SKM-1 (cell line): ENCODE results near the gene DLG1.

ENCODE experiments used
- DNase-seq: peaks from one replicate; lab custom pipeline; 2025; ENCODE audit not compliant: unreplicated experiment; lab: John Stamatoyannopoulos, UW

Gene DLG1

DNA sequence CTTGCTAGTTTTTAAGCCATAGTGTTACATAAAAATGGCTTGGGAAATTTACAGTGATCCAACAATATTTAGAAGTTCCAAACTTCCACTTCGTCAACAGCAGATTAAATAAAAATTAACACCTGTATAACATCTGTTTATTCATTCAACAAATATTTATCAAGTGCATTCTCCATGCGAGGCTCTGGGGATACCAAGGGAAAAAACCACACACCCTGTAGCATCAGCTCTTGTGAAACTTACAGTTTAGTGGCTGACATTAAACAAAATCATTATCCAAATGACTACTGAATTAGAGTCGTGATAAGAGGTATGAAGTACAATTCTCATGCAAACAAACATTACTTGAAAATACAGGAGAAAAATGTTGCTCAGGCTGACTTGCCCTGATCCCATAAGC, 122.9 kb downstream of the DLG1 start:
- no peak for DNase-seq

DNA sequence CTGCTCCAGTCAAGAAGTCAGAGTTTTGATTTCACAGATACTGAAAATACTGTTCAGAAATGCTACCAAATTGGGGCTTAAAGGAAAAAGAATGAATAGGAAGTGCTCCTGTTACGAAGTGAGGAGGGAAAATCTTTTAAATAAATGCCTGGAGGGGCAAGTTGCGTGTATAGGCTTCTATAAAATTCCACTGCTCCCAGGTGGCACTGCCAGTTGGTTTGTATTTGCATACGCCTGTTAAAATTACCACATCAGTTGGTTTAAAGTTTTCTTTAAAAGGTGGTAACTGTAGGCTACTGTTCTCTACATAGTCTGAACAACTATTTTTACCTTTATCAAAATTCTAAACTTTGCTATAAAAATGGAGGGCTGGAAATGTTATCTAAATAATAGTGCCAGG, 123.5 kb downstream of the DLG1 start:
- DNase-seq = no peak

DNA sequence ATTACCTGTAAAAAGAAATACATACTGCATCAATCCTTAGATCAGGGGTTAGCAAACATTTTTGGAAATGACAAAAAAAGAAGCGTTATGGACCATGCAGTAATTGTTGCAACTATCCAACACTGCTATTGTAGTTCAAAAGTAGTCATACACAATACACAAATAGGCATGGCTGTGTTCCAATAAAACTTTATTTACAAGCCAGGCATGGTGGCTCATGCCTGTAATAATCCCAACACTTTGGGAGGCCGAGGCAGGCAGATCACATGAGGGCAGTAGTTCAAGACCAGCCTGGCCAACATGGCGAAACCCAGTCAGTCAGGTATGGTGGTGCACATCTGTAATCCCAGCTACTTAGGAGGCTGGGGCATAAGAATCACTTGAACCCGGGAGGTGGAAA, 124.8 kb downstream of the DLG1 start:
- no peak for DNase-seq

DNA sequence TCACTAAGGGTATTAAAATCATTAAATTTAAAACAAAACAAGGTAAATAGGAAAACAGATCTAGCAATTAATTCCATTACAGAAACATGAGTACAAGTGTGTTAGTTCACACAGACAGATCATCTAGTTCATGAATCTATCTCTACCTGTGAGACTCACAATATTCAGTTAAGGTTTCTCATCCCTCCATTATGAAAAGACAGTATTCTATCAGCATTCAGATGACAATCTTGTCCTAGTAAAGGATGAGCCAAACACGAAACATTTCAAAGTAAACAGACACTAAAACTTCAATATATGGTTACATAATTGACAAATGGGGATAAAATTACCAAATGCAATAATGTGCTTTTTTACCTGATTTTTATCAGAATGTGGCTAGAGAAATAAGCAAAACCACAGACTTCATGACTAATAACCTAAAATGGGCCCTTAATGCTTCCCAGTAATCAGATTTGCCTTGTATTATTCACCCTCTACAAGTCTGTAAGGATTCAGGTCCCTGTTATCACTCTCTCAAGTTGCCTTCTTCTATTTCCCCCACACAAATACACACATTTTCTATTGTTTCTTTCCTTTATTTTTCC, 126.8 kb downstream of the DLG1 start:
- no peak for DNase-seq

DNA sequence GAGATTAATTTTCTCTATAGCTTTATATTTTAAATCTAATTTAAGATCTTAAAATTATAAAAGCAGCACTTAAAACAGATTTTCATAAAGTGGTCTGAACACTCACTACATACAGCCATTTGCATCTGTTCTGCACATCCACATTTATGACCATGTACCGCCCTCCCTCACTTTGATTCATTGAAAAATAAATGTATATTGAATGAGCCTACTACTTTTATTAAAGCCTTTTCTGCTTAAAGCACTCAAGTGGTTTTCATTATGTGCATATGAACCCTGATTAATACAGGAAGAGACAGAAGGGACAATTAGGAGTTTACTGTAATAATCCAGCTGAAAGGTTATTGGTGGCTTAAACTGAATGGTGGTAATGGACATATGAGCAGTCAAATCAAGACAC, 129.4 kb downstream of the DLG1 start:
- no peak for DNase-seq

DNA sequence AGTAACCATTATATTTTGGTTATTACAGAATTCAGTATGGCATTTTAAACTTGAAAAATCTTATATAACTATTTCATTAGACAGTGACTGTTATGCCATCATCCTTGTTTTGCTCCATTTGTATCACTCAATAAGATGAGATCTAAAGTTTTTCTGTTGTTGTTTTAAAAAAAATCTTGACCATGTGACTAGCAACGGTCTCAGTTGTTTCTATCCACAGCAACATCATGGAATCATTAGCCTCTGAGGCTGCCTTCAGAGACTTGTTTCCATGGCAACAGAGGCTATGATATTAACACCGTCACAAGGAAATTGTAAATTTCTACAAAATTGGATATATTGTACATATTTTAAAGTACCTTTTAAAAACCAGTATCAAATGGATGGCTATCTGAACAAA, 129.8 kb downstream of the DLG1 start:
- no peak for DNase-seq

DNA sequence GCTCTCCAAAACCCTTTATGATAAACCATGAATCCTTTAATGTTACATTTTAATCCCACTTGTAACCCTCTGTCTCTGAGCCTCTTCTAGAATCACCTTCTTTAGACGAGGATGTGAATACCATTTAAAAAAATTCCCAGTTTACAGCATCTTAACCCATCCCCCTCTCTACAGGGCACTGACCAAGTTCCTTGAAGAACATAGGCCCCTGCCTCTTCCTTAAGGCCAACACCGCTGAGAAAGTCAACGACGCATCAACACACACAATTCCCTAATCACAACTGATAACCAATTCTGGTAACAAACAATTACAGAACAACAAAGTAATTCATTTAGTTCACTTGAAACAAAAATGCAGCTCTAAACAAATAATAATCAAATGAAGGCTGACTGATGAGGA, 130.3 kb downstream of the DLG1 start:
- no peak for DNase-seq

DNA sequence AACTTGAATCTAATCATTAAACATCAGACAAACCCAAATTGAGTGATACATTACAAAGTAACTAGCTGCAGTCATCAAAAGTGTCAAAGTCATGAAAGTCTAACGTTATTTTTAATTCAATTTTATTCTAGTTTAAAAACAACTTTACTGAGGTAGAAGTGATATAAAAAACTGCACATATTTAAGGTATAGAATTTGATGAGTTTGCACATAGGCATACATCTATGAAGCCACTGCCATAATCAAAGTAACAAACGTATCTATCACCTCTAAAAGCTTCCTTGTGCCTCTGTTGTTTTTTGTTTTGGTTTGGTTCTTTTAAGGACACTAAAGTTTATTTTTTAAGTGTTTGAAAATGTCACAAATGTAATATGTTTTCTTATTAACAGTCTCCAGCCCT, 130.9 kb downstream of the DLG1 start:
- DNase-seq = no peak

DNA sequence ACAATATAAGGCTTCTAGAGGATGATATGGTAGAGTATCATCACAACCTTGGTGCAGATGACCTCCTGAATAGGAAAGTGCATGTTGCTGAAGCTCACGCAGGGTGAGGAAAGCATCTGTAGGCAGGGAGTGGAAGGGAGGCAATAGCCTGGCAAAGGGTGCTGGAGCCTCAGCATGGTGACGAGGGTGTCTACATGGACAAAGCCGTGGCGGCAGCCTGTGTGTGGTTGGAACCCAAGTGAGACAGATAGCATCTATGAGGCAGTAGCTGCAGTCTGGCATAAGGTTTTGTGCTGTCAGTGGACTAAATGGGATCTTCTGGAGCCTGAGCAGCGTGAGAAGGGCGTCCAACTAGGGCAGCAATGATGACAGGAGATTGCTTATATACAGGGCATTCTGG, 132.5 kb downstream of the DLG1 start:
- DNase-seq = no peak

DNA sequence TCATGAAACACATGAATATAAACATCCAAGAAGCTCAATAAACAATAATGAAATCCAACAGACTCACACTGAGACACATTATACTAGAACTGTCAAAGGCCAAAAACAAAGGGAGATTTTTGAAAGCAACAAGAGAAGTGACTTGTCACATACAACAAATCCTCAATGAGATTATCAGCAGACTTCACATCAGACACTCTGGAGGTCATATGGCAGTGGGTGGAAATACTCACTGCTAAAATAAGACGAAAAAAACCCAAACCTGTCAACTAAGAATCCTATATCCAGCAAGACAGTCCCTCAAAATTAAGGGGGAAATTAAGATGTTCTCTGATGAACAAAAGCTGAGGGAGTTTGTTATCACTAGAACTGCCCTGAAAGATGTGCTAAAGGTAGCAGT, 143.4 kb downstream of the DLG1 start:
- no peak for DNase-seq

DNA sequence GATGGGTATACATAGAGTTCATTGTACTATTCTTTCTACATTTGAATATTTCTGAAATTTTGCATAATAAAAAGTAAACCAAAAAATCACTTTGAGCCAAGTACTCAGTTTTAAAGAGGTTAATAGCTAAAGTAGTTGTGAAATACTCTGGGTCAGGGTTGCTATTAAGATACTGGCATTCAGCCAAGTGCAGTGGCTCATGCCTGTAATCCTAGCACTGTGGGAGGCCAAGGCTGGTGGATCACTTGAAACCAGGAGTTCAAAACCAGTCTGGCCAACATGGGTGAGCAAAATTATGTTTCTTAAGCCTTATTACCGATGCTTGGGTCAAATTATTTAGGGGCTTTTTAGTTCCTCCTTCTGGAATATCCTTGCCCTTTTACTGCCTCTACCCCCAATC, 146.8 kb downstream of the DLG1 start:
- peak; percentile 41 for DNase-seq

DNA sequence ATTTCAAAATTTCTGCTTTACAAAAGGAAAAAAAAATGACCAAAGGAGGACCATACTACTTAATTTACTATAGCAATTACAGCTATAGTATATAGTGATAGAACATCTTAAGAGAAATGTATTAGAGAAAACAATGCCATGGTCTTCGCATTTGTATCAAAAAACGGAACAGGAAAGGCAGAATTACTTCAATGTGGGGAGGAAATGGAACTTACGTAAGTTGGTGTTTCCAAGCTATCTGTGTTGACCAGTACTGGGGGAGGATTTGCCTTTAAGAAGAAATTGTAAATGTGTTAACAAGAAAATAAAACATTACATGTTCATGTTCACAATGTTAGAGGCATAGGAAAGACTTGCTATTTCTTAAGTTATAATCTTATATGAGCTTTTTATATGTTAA, 148.9 kb downstream of the DLG1 start:
- peak; percentile 61 for DNase-seq

DNA sequence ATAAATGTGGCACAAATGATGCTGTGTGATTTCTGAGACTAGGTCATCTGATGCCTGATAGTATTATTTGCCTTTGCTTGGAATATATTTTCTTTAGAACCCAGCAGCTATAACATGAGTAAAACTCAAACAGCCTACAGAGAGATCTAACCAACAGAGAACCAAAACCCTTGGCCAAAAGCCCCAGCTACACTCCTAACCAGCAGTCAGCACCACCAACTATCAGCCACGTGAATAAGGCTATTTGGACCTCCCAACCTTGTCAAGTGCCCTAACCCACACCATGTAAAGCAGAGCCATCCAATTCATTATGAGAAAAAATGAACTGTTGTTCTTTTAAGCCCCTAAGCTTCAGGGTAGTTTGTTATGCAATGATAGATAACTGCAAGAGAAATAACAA, 154.2 kb downstream of the DLG1 start:
- DNase-seq = no peak

DNA sequence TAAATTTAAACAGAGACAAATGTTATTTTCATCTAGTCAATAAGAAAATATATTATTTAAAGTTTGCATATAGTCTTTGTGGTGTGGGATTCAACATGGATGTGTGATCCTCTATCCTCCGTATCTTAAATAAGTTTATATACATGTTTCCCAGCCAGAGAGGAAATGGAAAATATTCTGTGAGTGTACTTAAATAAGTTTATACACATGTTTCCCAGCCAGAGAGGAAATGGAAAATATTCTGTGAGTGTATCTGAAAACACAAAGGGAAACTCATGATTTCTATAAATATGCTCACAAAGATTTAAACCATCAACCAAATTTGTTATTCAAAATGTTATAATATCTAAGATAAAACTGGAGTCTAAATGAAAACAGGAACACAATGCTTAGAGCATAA, 158.8 kb downstream of the DLG1 start:
- DNase-seq = no peak

DNA sequence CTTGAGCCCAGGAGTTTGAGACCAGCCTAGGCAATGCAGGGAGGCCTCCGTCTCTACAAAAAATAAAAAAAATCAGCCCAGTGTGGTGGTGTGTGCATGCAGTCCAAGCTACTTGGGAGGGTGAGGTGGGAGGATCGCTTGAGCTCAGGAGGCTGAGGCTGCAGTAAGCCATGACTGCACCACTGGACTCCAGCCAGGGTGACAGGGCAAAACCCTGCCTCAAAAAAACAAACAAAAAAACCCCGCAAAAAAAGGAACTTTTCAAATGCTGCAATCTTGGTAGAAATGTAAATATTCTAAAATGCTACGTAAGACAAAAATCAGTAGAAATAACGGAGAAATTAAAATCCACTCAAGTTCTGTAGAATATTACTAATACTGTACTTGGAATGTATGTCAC, 160.7 kb downstream of the DLG1 start:
- DNase-seq = no peak

DNA sequence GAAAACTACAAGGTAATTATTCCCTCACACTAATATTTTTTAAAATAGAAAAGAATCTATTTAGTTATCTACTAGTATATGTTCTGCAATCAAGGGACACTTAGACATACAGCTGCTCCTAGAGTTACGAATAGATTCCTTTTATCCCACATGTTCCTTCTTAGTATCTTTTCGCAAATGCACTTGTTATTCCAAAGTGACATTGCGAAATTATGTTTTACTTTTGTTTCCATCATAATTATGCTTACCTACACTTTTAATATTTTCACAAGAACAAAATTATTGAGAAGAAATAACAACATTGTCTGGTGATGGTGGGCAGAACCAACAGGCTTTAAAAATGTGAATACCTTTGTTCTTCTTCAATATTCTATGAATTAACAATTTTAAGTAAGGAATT, 161.7 kb downstream of the DLG1 start:
- no peak for DNase-seq

DNA sequence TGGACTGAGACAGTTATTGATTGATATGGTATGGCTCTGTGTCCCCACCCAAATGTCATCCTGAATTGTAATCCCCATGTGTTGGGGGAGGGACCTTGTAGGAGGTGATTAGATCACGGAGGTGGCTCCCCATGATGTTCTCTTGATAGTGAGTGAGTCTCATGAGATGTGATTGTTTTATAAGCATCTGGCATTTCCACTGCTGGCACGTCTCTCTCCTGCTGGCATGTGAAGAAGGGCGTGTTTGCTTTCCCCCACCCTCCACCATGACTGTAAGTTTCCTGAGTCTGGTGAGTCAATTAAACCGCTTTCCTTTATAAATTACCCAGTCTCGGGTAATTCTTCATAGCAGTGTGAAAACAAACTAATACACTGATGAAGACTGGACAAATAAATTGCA, 163.2 kb downstream of the DLG1 start:
- no peak for DNase-seq

DNA sequence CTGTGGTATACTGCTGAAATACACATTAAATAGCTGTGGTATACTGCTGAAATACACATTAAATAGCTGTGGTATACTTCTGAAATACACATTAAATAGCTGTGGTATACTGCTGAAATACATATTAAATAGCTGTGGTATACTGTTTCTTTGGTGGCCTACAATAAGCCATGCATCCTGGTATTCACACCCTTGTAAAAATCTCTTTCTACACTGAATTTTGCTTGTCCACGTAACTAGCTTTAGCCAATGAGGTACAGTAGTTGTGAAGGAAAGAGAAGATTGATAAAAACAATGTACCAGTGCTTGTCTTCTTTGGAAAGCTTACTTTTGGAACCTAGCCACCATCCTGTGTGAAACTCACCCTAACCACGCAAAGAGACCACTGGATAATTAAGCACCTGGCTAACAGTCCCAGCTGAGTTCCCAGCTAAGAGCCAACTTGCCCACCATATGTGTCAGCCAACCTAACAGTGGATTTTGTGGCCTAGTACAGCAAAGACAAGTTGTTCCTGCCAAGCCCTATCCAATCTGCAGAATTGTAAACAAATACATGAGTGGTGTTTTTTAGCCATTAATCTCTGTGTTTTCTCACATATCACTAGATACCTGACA, 165.4 kb downstream of the DLG1 start:
- DNase-seq = no peak

DNA sequence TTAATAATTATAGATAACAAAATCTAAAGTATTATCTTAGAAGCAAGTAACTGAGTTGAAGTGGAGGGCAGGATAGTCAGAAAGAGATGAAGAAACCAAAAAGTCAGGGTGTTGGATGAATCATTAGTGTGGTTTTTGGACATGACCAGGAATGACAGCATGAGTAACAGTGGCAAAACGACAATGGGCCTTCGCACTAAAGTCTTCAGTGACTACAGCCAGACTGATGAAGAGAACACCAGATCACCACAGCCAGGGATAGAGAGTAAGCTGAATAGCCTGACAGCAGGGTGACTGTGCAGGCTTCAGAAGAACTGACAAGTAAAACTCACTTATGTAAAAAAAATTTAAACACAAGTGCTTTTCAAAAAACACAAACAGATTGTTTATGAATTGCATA, 172.8 kb downstream of the DLG1 start:
- DNase-seq = no peak

DNA sequence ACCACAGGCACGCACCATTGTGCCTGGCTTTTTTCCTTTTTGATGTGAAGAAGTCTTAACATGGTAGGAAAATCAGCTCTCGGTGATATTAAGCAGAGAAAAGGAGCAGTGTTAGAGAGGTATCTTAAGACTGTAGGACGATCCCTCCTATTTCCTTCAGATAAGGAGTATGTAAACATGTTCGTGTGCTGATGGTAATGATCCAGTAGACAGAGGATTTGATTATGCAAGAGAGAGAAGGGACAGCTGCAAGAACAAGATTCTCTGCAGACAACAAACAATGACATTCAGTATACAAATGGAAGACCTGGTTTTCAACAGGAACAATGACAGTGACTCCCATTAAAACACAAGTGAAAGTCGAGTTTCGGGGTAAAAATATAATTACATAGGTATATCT, 173.7 kb downstream of the DLG1 start:
- no peak for DNase-seq

DNA sequence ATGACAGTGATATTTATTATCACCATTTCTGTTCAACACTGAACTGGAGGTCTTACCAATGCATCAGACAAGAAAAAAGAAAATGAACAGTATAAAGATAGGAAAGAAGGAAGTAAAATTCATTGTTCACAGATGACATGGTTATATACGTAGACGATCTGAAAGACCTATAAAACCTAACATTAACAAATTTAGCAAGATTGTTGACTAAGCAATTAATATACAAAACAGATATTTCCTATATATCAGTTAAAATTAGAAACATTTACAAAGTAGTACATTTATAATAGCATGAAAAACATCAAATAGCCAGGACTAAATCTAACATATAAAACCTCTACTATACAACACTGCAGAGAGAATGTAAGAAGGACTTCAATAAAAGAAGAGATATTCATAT, 176.0 kb downstream of the DLG1 start:
- no peak for DNase-seq

DNA sequence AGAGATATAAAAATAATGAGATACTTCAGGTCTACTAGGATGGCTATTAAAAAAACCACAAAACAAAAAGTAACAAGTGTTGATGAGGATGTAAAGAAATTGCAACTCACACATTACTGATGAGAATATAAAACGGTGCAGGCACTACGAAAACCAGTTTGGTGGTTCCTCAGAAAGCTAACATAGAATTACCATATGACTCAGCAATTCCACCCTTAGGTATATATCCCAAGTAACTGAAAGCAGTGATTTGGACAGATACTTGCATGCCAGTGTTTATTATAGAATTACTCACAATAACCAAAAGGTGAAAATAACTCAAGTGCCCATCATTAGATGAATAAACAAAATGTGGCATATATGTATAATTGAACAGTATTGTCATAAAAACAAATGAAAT, 181.3 kb downstream of the DLG1 start:
- DNase-seq = no peak

DNA sequence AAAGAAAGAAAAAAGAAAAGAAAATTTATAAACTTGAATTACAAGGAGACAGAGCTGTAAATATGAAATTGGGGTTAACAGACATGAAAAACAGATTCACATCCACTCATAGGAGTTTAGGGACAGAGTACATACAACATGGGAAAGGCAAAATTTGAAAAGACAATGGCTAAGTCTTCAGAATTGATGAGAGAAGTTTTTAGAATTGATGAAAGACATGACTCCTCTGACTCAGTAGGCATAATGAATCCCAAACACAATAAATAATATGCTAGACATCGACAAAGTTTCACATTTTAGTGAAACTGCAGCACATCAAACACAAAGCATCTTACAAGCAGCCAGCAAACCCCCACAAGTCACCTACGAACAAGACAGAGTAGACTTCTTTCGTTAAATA, 184.4 kb downstream of the DLG1 start:
- DNase-seq = no peak

DNA sequence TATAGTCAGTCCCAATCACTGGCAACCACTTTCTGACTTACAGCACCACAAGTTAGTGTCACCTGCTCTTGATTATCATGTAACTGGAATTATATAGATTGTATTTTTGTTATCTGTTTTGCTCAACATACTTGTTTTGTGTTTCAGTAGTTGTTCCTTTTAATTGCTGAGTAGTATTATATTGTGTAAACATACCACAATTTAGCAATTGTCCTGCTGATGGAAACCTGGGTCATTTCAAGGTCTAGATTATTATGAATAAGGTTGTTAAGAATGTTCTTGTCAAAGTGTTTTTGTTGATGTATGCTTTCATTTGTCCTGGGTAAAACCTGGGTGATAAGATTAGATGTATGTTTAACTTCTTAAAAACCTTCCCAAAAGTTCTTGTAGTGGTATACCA, 186.7 kb downstream of the DLG1 start:
- no peak for DNase-seq
